GM21367 (cell line): Measurements from ENCODE around the gene RRP15.

Source experiments
- ATAC-seq: cut with Tn5 transposase; IDR thresholded peaks from one replicate; pipeline ENCODE4 v1.9.1; 2021; ENCODE audit not compliant: unreplicated experiment

RRP15 gene

DNA sequence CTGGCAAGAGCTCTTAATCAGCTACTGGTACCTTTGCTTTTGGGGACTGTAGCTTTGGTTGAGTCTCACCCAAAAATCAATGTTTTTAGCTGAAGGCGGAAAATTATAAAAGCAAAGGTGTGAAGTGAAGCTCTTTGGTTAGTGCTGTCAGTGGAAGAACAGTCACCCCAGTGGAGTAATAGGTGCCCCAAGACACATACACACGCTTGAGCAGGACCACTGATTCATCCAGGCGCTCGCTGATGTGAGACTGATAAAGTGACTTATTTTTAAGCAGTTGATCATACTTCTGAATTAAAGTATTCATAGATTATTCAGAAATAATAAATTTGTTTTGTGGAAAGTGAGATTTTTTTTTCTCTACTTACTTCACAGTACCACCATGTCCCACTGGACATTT lies 97.2 kb downstream of the RRP15 start:
- no peak for ATAC-seq

DNA sequence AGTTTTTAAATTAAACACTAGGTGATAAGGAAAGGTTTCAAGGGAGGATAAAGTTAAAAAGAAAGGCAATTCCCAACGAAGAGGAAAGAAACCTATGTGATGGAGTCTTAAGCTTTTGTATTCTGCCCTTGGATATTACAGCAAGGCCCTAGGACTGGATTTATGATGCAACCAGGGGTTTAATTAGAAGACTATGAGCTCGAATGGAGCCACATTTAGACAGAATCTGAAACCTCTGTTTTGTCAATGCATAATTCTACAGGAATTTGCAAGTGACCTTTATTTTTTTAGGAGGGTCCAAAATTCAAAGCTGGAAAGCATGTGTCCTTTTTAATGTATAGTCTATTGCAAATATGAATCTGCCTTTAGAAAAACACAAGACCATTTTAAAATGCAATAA lies 98.0 kb downstream of the RRP15 start:
- ATAC-seq: no peak

DNA sequence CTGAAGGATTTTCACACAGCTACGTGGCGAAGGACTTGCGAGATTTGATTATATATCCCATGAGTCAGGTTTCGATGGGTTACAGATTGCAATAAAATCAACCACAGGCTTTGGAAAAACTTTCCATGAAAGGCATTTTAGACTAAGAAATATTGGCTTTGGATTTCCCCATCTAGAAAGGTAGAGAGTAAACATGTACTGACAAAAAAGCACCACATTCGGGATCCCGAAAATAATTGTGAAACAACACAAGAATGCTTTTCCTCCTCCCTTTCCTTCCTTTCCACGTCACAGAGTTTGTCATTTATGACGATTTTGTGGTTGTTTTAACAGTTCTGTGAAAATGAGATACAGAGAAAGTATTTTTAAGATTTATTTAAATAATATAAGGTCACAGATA lies 98.6 kb downstream of the RRP15 start:
- no peak for ATAC-seq

DNA sequence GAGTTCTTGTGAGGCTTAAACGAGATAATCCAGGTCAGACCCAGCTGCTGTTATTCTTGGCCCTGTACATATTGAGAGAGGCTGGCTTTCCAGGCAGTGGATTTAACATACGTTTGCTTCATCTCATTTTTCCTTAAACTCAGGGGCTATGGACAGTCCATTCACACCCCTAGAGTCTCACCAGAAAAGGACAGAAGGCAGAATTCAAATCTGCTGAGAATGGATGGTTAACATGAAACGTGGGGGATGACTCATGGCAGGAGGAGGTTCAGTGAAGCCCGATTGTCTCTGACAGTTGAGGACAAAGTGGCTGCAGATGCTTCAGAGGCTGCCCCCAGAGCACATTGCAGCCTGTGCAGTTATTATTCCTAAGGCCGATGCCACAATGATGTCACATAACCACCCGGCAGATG lies 99.5 kb downstream of the RRP15 start:
- no peak for ATAC-seq
